SK-N-SH (cell line): ENCODE measurements around the gene MAD1L1. TPM values are rescaled to one million over a fixed set of nuclear protein-coding genes. Genes with fewer than 3 reads are reported as not detected.

Experiments used
- CTCF ChIA-PET: fragments of 300-600, 350-600 bp; formaldehyde crosslinking; extraction: SDS; loops from one replicate; lab custom pipeline; 2021; lab: Yijun Ruan, JAX
- POLR2A ChIA-PET: fragments of 350-600 bp; sonication (Branson Sonifier 250); formaldehyde crosslinking; extraction: SDS; loops from one replicate; lab custom pipeline; 2020; ENCODE audit warnings: antibody characterized with exemption, inconsistent platforms; lab: Yijun Ruan, JAX
- DNase-seq: peaks from one replicate; pipeline ENCODE4 v3.0.0; 2012
- H2AFZ ChIP-seq: fragments of 200-600 bp; sonication (generic); 2 replicates; pipeline ENCODE4 v1.8.1; 2016; ENCODE audit warnings: antibody characterized with exemption, mild to moderate bottlenecking, low read depth
- H3F3A ChIP-seq: fragments of 200-600 bp; sonication (generic); replicated peaks from 2 replicates; pipeline ENCODE3; 2016; ENCODE audit warnings: antibody characterized with exemption, mild to moderate bottlenecking; ENCODE audit not compliant: insufficient read depth
- H3K27ac ChIP-seq, 2 experiments: fragments of 200-500 bp in 1 of 2; fragments of 200-600 bp in 1 of 2; sonication (Bioruptor generic) in 1 of 2; sonication (generic), shearing (Covaris generic) in 1 of 2; 2 replicates each; pipeline versions ENCODE4 v1.5.1 to v1.6.1; 2014 to 2016; ENCODE audit warnings: low read depth in 2 of 2, inconsistent platforms in 1 of 2, low read length in 1 of 2, mild to moderate bottlenecking in 1 of 2, mixed read lengths in 1 of 2
- H3K27me3 ChIP-seq: fragments of 200-600 bp; sonication (generic), shearing (Covaris generic); 2 replicates; pipeline ENCODE4 v1.6.1; 2016; ENCODE audit warnings: mixed run types; ENCODE audit not compliant: insufficient read depth
- H3K36me3 ChIP-seq, 2 experiments: fragments of 200-500 bp in 1 of 2; fragments of 200-600 bp in 1 of 2; sonication (Bioruptor generic) in 1 of 2; sonication (generic) in 1 of 2; replicated peaks in 1 of 2; 2 replicates each; pipeline versions ENCODE3 to v1.5.1; 2014 to 2016; ENCODE audit warnings: low read length in 1 of 2, mild to moderate bottlenecking in 1 of 2; ENCODE audit not compliant: insufficient read depth in 2 of 2, control insufficient read depth in 1 of 2
- H3K4me1 ChIP-seq, 2 experiments: fragments of 200-500 bp in 1 of 2; fragments of 200-600 bp in 1 of 2; sonication (Bioruptor generic) in 1 of 2; sonication (generic), shearing (Covaris generic) in 1 of 2; 2 replicates each; pipeline versions ENCODE4 v1.5.1 to v1.6.1; 2014 to 2016; ENCODE audit warnings: low read depth in 1 of 2, low read length in 1 of 2, mixed run types in 1 of 2; ENCODE audit not compliant: insufficient read depth in 2 of 2, control insufficient read depth in 1 of 2
- H3K4me2 ChIP-seq: fragments of 200-600 bp; sonication (generic), shearing (Covaris generic); 2 replicates; pipeline ENCODE4 v1.6.1; 2017; ENCODE audit warnings: mixed run types
- H3K4me3 ChIP-seq, 2 experiments: fragments of 200-500 bp in 1 of 2; fragments of 200-600 bp in 1 of 2; sonication (Bioruptor generic) in 1 of 2; sonication (generic), shearing (Covaris generic) in 1 of 2; 2 replicates each; pipeline versions ENCODE4 v1.5.1 to v1.8.1; 2014 to 2016; ENCODE audit warnings: low read depth in 2 of 2, inconsistent platforms in 1 of 2, low read length in 1 of 2, mild to moderate bottlenecking in 1 of 2, mixed read lengths in 1 of 2, moderate library complexity in 1 of 2
- H3K79me2 ChIP-seq: fragments of 200-600 bp; sonication (generic); 2 replicates; pipeline ENCODE4 v1.8.1; 2017; ENCODE audit warnings: mild to moderate bottlenecking; ENCODE audit not compliant: insufficient read depth
- H3K9ac ChIP-seq: fragments of 200-600 bp; sonication (generic); 2 replicates; pipeline ENCODE4 v1.6.1; 2017; ENCODE audit warnings: mixed run types
- H3K9me2 ChIP-seq: fragments of 200-600 bp; sonication (generic); 2 replicates; pipeline ENCODE4 v1.6.1; 2017; ENCODE audit warnings: mixed run types
- H3K9me3 ChIP-seq: fragments of 200-600 bp; sonication (generic); 2 replicates; pipeline ENCODE4 v1.6.1; 2017; ENCODE audit warnings: mixed run types, mild to moderate bottlenecking, moderate library complexity
- H4K20me1 ChIP-seq: fragments of 200-600 bp; sonication (generic); 2 replicates; pipeline ENCODE4 v1.6.1; 2017; ENCODE audit warnings: mild to moderate bottlenecking, mixed run types; ENCODE audit not compliant: insufficient read depth
- IRF3 ChIP-seq: fragments of 150-350 bp; IDR thresholded peaks from 2 replicates; pipeline ENCODE4 v1.6.1; 2016; ENCODE audit warnings: mild to moderate bottlenecking, low read depth, low read length
- NFIC ChIP-seq: IDR thresholded peaks from 2 replicates; pipeline ENCODE4 v1.4.0; 2012; ENCODE audit warnings: borderline replicate concordance
- PBX3 ChIP-seq: IDR thresholded peaks from 2 replicates; pipeline ENCODE4; 2012
- USF1 ChIP-seq: IDR thresholded peaks from 2 replicates; pipeline ENCODE4 v1.4.0; 2012; ENCODE audit warnings: low read depth, borderline replicate concordance
- ZBTB33 ChIP-seq: IDR thresholded peaks from 2 replicates; pipeline ENCODE4 v1.4.0; 2012; ENCODE audit warnings: low read depth, borderline replicate concordance
- WGBS: methylation state at CpG from one replicate; pipeline ENCODE4 v1.1.6; 2017; ENCODE audit warnings: low lambda C conversion rate; 5-methylcytosine and 5-hydroxymethylcytosine counted together
- polyA plus RNA-seq, 3 experiments: library from polyadenylated mRNA; depleted of rRNA; stranded (reverse); fragments of >200 nt; gene quantifications; 2 replicates each; pipeline ENCODE4 v1.2.3, GENCODE V29; 2012
- TF ChIP-seq, protein P1 (sequence below): IDR thresholded peaks from 2 replicates; pipeline ENCODE4 v1.6.1; 2012; ENCODE audit warnings: mild to moderate bottlenecking, low read depth, low read length, moderate library complexity

The MAD1L1 gene
- polyA plus RNA-seq, 1 of the 3 experiments (the other 2 are of a cell fraction): 46.2 TPM

DNA sequence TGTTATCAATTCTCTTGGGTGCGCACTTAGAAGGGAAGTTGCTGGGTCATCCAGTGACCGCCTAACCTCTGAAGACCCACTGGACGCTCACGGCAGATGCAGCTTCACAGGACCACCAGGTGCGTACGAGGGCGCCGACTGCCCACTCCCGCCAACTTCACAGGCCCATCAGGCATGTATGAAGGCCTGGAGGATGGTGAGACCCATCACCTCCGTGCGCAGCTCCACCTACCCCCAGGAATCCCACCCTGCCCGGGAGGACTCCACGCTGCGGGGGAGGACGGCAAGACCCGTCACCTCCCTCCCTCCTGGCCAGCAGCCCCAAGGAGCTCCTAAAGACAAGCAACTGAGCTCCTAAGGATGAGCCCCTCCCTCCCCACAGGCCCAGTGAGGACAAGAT lies 146.9 kb downstream of the MAD1L1 start (continued):
- TF ChIP-seq, protein P1, sequence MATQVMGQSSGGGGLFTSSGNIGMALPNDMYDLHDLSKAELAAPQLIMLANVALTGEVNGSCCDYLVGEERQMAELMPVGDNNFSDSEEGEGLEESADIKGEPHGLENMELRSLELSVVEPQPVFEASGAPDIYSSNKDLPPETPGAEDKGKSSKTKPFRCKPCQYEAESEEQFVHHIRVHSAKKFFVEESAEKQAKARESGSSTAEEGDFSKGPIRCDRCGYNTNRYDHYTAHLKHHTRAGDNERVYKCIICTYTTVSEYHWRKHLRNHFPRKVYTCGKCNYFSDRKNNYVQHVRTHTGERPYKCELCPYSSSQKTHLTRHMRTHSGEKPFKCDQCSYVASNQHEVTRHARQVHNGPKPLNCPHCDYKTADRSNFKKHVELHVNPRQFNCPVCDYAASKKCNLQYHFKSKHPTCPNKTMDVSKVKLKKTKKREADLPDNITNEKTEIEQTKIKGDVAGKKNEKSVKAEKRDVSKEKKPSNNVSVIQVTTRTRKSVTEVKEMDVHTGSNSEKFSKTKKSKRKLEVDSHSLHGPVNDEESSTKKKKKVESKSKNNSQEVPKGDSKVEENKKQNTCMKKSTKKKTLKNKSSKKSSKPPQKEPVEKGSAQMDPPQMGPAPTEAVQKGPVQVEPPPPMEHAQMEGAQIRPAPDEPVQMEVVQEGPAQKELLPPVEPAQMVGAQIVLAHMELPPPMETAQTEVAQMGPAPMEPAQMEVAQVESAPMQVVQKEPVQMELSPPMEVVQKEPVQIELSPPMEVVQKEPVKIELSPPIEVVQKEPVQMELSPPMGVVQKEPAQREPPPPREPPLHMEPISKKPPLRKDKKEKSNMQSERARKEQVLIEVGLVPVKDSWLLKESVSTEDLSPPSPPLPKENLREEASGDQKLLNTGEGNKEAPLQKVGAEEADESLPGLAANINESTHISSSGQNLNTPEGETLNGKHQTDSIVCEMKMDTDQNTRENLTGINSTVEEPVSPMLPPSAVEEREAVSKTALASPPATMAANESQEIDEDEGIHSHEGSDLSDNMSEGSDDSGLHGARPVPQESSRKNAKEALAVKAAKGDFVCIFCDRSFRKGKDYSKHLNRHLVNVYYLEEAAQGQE: no peak
- TF ChIP-seq NFIC (no peak), ZBTB33 (no peak), USF1 (no peak)

GRCh38 chr7:2084781-2085505 lies 147.8 kb downstream of the MAD1L1 start:
- Histone ChIP-seq H3K27me3 (no peaks in the 10 kb centered on the region), H3K9me3 (no peaks in the 10 kb centered on the region), H3K79me2 (no peaks in the 10 kb centered on the region), H3K27ac (no peak overlapping the region), H4K20me1 (no peaks in the 10 kb centered on the region), H3K4me1 (peaks cover 11 to 45% of the 10 kb centered on the region in 2 experiments), H3K9me2 (no peaks in the 10 kb centered on the region), H3K4me3 (no peak overlapping the region), H3K9ac (no peak overlapping the region), H3F3A (peaks cover 8% of the 10 kb centered on the region), H3K36me3 (peaks cover 0 to 6% of the 10 kb centered on the region in 2 experiments), H3K4me2 (no peak overlapping the region), H2AFZ (no peak overlapping the region)
- CTCF ChIA-PET: interaction anchor here (0.7 to 1.2 kb wide), 4 partner anchors 9 to 118 kb away, joined by 3 read pairs; no protein-coding TSS in a partner anchor
- 96% methylated on average over 25 of the region's 25 CpGs for WGBS
- POLR2A ChIA-PET: no interaction called here
- TF ChIP-seq PBX3 (no peak), USF1 (no peak), IRF3 (no peak)
- no peak for DNase-seq
